ENCODE data around the gene TMEM178B. TPM values are rescaled to one million over a fixed set of nuclear protein-coding genes. Genes with fewer than 3 reads are reported as not detected.

Gene TMEM178B
- total and polyA plus RNA-seq, 2 of the 13 experiments (the other 11 are each of a cell fraction or from before 2014, with no cell fraction given): 0.01 to 0.02 TPM

DNA sequence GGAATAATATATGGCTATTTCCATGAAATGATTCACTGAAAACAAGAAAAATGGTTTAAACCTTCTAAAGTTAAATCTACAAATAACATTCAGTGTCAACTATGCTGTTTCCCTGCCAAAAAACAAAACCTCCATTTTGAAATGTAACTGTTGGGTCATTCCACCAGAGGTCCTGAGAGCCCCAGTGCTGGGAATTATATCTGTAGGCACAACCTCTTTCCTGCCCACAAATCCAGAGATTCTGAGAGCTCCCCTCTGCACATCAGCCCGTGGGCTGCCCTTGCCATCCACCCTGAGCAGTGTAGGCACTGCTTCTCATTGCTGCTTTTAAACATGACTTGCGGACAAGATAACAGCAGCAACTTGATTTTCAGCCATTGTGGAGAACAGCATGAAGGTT is 198.6 kb downstream of the TMEM178B start:
- Histone ChIP-seq H3K9me3 (ENCODE audit: low read length) (no peaks in the 10 kb centered on the region), H3K79me2 (ENCODE audit: insufficient read depth, low read length) (no peaks in the 10 kb centered on the region), H2AFZ (ENCODE audit: low read length) (no peak overlapping the region), H3K36me3 (replicated peaks in 1 of 2; ENCODE audit: control insufficient read depth in 1 of 2, insufficient read depth in 2 of 2, low read length in 2 of 2) (no peaks in the 10 kb centered on the region), H3K27ac (ENCODE audit: extremely low read length, insufficient read depth, low read length) (no peak overlapping the region), H3K4me2 (ENCODE audit: low read depth, low read length) (no peak overlapping the region), H3K4me1 (ENCODE audit: insufficient read depth, low read length) (peaks cover 14% of the 10 kb centered on the region), H3K27me3 (ENCODE audit: control insufficient read depth in 1 of 2, insufficient read depth in 2 of 2, low read length in 2 of 2) (0 out of 5 replicates have a peak, but pooled peaks cover 0 to 3% of the 10 kb centered on the region in 2 experiments), H4K20me1 (ENCODE audit: insufficient read depth, low read length) (no peaks in the 10 kb centered on the region), H3K9ac (ENCODE audit: insufficient read depth, low read depth, low read length) (no peak overlapping the region), H3K4me3 (replicated peaks in 1 of 3; ENCODE audit: insufficient read depth in 1 of 3, low read depth in 2 of 3, low read length in 3 of 3) (no peak overlapping the region)
- in situ Hi-C loops (cut with HindIII; ENCODE audit: extremely low pct_ligation_motif_present, low pct_unique_long_range_greater_than_20kb): no loop called here
- ChIA-PET CTCF (ENCODE audit: low intra/inter-chr PET ratio, low total read pairs) (no interaction called here), POLR2A (no interaction called here)
- BruUV-seq (replicated peaks): no TSS peak
- intact Hi-C loops (cut with micrococcal nuclease; ENCODE audit: unreplicated experiment): no loop called here
- no peak for DNase-seq (ENCODE audit: low spot score)
- WGBS (ENCODE audit: low lambda C conversion rate): 17% methylated on average over 2 of the region's 2 CpGs
- no peak for FAIRE-seq
- no peak for ATAC-seq
- TF ChIP-seq RFXANK (CRISPR knock-in tag; IDR thresholded peaks at IDR 0.05): no peak
- TF ChIP-seq, protein P1, sequence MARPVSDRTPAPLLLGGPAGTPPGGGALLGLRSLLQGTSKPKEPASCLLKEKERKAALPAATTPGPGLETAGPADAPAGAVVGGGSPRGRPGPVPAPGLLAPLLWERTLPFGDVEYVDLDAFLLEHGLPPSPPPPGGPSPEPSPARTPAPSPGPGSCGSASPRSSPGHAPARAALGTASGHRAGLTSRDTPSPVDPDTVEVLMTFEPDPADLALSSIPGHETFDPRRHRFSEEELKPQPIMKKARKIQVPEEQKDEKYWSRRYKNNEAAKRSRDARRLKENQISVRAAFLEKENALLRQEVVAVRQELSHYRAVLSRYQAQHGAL (CRISPR knock-in tag; IDR thresholded peaks at IDR 0.05; ENCODE audit: not compliant biosample characterization): no peak
- no peak for TF ChIP-seq ZNF891 (CRISPR knock-in tag; IDR thresholded peaks at IDR 0.05)
- TF ChIP-seq ZFP90 (CRISPR knock-in tag; IDR thresholded peaks at IDR 0.05; ENCODE audit: borderline replicate concordance): no peak
- TF ChIP-seq, protein P2, sequence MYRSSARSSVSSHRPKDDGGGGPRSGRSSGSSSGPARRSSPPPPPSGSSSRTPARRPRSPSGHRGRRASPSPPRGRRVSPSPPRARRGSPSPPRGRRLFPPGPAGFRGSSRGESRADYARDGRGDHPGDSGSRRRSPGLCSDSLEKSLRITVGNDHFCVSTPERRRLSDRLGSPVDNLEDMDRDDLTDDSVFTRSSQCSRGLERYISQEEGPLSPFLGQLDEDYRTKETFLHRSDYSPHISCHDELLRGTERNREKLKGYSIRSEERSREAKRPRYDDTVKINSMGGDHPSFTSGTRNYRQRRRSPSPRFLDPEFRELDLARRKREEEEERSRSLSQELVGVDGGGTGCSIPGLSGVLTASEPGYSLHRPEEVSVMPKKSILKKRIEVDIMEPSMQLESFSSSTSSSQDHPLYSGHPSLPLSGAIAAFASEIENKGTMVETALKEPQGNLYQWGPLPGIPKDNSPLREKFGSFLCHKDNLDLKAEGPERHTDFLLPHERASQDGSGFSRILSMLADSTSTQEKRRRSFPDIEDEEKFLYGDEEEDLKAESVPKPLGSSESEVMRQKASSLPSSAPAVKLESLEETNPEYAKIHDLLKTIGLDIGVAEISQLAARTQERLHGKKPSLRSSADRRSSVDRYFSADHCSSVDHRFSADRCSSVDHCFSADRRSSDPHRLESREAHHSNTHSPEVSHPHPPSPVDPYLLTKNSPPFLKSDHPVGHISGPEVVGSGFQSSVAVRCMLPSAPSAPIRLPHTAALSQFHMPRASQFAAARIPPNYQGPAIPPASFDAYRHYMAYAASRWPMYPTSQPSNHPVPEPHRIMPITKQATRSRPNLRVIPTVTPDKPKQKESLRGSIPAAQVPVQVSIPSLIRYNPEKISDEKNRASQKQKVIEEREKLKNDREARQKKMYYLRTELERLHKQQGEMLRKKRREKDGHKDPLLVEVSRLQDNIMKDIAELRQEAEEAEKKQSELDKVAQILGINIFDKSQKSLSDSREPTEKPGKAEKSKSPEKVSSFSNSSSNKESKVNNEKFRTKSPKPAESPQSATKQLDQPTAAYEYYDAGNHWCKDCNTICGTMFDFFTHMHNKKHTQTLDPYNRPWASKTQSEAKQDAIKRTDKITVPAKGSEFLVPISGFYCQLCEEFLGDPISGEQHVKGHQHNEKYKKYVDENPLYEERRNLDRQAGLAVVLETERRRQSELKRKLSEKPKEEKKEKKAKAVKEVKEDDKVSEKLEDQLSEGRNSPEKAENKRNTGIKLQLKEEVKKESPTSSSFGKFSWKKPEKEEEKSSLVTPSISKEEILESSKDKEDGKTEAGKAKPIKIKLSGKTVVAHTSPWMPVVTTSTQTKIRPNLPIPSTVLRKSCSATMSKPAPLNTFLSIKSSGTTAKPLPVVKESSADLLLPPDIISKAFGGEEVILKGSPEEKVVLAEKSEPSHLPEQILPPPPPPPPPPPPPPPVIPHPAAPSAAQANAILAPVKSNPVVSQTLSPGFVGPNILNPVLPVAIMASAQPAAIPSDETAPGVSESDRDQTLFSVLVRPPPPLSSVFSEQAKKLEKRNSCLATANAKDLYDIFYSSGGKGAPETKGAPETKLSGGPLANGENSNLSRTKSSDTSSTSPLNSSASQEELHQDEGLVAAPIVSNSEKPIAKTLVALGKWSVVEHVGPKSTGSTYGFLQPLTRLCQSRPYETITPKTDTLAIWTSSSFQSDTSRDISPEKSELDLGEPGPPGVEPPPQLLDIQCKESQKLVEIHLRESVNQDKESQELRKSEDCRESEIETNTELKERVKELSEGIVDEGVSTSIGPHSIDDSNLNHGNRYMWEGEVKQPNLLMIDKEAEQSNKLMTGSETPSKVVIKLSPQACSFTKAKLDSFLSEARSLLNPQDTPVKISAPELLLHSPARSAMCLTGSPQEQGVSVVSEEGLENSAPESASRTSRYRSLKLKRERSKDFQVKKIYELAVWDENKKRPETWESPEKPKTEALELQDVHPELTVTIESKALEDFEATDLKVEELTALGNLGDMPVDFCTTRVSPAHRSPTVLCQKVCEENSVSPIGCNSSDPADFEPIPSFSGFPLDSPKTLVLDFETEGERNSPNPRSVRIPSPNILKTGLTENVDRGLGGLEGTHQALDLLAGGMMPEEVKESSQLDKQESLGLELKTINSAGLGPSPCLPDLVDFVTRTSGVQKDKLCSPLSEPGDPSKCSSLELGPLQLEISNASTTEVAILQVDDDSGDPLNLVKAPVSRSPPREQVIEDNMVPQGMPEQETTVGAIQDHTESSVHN (CRISPR knock-in tag; IDR thresholded peaks at IDR 0.05): no peak
- TF ChIP-seq, protein P3, sequence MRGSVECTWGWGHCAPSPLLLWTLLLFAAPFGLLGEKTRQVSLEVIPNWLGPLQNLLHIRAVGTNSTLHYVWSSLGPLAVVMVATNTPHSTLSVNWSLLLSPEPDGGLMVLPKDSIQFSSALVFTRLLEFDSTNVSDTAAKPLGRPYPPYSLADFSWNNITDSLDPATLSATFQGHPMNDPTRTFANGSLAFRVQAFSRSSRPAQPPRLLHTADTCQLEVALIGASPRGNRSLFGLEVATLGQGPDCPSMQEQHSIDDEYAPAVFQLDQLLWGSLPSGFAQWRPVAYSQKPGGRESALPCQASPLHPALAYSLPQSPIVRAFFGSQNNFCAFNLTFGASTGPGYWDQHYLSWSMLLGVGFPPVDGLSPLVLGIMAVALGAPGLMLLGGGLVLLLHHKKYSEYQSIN (CRISPR knock-in tag; IDR thresholded peaks at IDR 0.05; ENCODE audit: borderline replicate concordance): no peak
- no peak for TF ChIP-seq RFX3 (CRISPR knock-in tag; IDR thresholded peaks at IDR 0.05)
- TF ChIP-seq FOXK1 (CRISPR knock-in tag; IDR thresholded peaks at IDR 0.05; ENCODE audit: borderline replicate concordance, low read depth): no peak
- TF ChIP-seq KLF12 (CRISPR knock-in tag; IDR thresholded peaks at IDR 0.05; ENCODE audit: borderline replicate concordance): no peak
- TF ChIP-seq CEBPB (IDR thresholded peaks at IDR 0.05; ENCODE audit: borderline replicate concordance, low read depth, low read length): no peak
- no peak for TF ChIP-seq PRMT3 (CRISPR knock-in tag; IDR thresholded peaks at IDR 0.05; ENCODE audit: borderline replicate concordance, low read depth)
- TF ChIP-seq, protein P4, sequence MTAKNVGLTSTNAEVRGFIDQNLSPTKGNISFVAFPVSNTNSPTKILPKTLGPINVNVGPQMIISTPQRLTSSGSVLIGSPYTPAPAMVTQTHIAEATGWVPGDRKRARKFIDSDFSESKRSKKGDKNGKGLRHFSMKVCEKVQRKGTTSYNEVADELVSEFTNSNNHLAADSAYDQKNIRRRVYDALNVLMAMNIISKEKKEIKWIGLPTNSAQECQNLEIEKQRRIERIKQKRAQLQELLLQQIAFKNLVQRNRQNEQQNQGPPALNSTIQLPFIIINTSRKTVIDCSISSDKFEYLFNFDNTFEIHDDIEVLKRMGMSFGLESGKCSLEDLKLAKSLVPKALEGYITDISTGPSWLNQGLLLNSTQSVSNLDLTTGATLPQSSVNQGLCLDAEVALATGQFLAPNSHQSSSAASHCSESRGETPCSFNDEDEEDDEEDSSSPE (CRISPR knock-in tag; IDR thresholded peaks at IDR 0.05): no peak
- no peak for TF ChIP-seq PCBP1 (IDR thresholded peaks at IDR 0.05; ENCODE audit: borderline replicate concordance, low read depth, low read length)
- no peak for TF ChIP-seq EHMT2 (IDR thresholded peaks at IDR 0.05; ENCODE audit: borderline replicate concordance, low read depth, low read length)

All from HepG2 (cell line).